Measurements from ENCODE around the gene OR8B8.
A peak's percentile ranks its signal among the peaks of the same experiment; 100 is the strongest.
"Not testable (repeated sequence)": the region's sequence is repeated elsewhere in the genome, so short reads cannot be mapped to it uniquely, and the experiment has no call there.

OR8B8 gene

DNA sequence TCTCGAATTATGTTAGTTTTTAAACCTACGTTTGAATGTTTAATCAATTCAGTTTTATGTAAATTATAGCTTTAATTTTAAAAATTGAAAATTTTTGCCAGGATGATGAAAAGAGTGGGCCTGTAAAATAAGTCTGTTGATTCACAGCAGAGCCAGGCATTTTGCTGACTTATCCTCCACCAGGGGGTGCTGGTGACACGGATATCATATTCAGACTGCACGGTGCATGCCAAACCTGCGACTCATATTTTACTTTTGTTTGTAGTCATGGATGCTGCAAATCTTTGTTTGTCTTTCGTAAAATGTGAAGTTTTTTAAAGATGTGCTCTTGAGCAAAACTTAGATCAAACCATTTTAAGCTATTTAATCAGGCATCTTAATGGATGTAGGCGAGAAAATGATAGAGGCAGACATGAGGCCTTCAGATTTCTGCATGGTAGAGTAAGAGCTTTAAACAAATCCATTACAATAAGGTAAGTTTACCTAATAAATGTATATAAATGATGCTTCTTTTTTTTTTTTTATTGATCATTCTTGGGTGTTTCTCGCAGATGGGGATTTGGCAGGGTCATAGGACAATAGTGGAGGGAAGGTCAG, 43.1 kb downstream of the OR8B8 start:
- TF ChIP-seq, protein P1, sequence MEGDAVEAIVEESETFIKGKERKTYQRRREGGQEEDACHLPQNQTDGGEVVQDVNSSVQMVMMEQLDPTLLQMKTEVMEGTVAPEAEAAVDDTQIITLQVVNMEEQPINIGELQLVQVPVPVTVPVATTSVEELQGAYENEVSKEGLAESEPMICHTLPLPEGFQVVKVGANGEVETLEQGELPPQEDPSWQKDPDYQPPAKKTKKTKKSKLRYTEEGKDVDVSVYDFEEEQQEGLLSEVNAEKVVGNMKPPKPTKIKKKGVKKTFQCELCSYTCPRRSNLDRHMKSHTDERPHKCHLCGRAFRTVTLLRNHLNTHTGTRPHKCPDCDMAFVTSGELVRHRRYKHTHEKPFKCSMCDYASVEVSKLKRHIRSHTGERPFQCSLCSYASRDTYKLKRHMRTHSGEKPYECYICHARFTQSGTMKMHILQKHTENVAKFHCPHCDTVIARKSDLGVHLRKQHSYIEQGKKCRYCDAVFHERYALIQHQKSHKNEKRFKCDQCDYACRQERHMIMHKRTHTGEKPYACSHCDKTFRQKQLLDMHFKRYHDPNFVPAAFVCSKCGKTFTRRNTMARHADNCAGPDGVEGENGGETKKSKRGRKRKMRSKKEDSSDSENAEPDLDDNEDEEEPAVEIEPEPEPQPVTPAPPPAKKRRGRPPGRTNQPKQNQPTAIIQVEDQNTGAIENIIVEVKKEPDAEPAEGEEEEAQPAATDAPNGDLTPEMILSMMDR (IDR thresholded peaks at IDR 0.05; ENCODE audit: control insufficient read depth, insufficient read depth, low read depth, low read length, missing control alignments): peak; percentile 73
- DNase-seq (ENCODE audit: low read depth): peak; percentile 43
- no peak overlapping the region for H3K4me3 ChIP-seq (ENCODE audit: control insufficient read depth, low read depth, low read length)

DNA sequence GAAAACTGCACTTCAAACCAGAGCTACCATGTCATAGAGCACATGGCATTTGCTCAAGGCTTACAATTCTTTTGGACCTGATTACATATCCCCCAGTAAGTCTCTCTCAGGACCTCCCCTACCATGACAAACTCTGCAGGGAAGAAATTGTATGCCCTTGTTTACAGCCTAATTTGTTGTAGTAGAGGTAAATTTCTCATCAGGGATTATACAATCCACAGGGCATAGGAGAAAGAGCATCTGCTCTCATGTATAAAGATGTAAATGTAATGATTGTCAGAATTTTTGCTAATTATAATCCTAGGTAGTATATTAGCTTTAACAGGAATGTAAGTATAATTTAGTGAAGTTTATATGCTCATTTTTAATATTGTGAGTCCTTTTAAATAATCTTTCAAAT, 46.6 kb downstream of the OR8B8 start, which contains the start of gene OR8B3:
Gene OR8B3, minus strand, starts transcription at position 101 of the 400 bp plus-strand sequence. CDS start 1,673 bp downstream, outside the sequence.
- TF ChIP-seq, protein P1 (IDR thresholded peaks at IDR 0.05; ENCODE audit: control insufficient read depth, insufficient read depth, low read depth, low read length, missing control alignments): no peak
- no peak within 1 kb of the TSS for H3K4me3 ChIP-seq (ENCODE audit: control insufficient read depth, low read depth, low read length)
- no peak for DNase-seq (ENCODE audit: low read depth)

GRCh38 chr11:124396847-124397246, 48.6 kb downstream of the OR8B8 start:
- DNase-seq (ENCODE audit: low read depth); H3K4me3 ChIP-seq (ENCODE audit: control insufficient read depth, low read depth, low read length): not testable (repeated sequence)

GRCh38 chr11:124394408-124394807, 51.1 kb downstream of the OR8B8 start:
- TF ChIP-seq, protein P1 (IDR thresholded peaks at IDR 0.05; ENCODE audit: control insufficient read depth, insufficient read depth, low read depth, low read length, missing control alignments): no peak
- H3K4me3 ChIP-seq (ENCODE audit: control insufficient read depth, low read depth, low read length): no peak overlapping the region
- DNase-seq (ENCODE audit: low read depth): no peak

All from AG09309 (cell line).